Hepatocyte (in vitro differentiated cells): ENCODE results near the gene CIZ1. TPM values are rescaled to one million over a fixed set of nuclear protein-coding genes. Genes with fewer than 3 reads are reported as not detected.

ENCODE experiments used
- DNase-seq: peaks from one replicate; pipeline ENCODE4 v3.0.0-alpha.2; 2016; ENCODE audit warnings: low spot score
- H2AFZ ChIP-seq: fragments of 200-600 bp; sonication (generic); 2 replicates; pipeline ENCODE4 v1.6.0; 2016; ENCODE audit warnings: antibody characterized with exemption, mild to moderate bottlenecking
- H3K27ac ChIP-seq: fragments of 200-600 bp; sonication (generic); 2 replicates; pipeline ENCODE4 v1.5.1; 2016; ENCODE audit warnings: mild to moderate bottlenecking
- H3K27me3 ChIP-seq: fragments of 200-600 bp; sonication (generic); 2 replicates; pipeline ENCODE4 v1.6.1; 2016
- H3K36me3 ChIP-seq: fragments of 200-600 bp; sonication (generic); replicated peaks from 2 replicates; pipeline ENCODE4 v1.5.1; 2016; ENCODE audit warnings: low read depth; ENCODE audit not compliant: insufficient read depth
- H3K4me1 ChIP-seq: fragments of 200-600 bp; sonication (generic); 2 replicates; pipeline ENCODE4 v1.5.1; 2016; ENCODE audit warnings: mild to moderate bottlenecking, moderate library complexity; ENCODE audit not compliant: insufficient read depth
- H3K4me2 ChIP-seq: fragments of 200-600 bp; sonication (generic); 2 replicates; pipeline ENCODE4 v1.6.0; 2016
- H3K4me3 ChIP-seq: fragments of 200-600 bp; sonication (generic); 2 replicates; pipeline ENCODE4 v1.5.1; 2016; ENCODE audit warnings: mild to moderate bottlenecking
- H3K79me2 ChIP-seq: fragments of 200-600 bp; sonication (generic); 2 replicates; pipeline ENCODE4 v1.6.0; 2017; ENCODE audit warnings: mild to moderate bottlenecking
- H3K9me2 ChIP-seq: fragments of 200-600 bp; sonication (generic); replicated peaks from 2 replicates; pipeline ENCODE4 v1.6.0; 2017; ENCODE audit warnings: mild to moderate bottlenecking; ENCODE audit not compliant: insufficient read depth
- H3K9me3 ChIP-seq: fragments of 200-600 bp; sonication (generic); 2 replicates; pipeline ENCODE4 v1.5.1; 2016; ENCODE audit warnings: low read depth, mild to moderate bottlenecking
- H4K20me1 ChIP-seq: fragments of 200-600 bp; sonication (generic); 2 replicates; pipeline ENCODE4 v1.6.0; 2016; ENCODE audit warnings: mild to moderate bottlenecking; ENCODE audit not compliant: insufficient read depth, poor library complexity, severe bottlenecking
- EZH2 ChIP-seq: fragments of 200-600 bp; sonication (generic); IDR thresholded peaks from 2 replicates; pipeline ENCODE4 v1.6.1; 2016; ENCODE audit warnings: antibody characterized with exemption, mild to moderate bottlenecking, borderline replicate concordance
- EZH2phosphoT487 ChIP-seq: fragments of 200-600 bp; sonication (generic); IDR thresholded peaks from one replicate; pipeline ENCODE4 v1.6.1; 2018; ENCODE audit warnings: antibody characterized with exemption, mild to moderate bottlenecking, low read depth, moderate library complexity; ENCODE audit not compliant: unreplicated experiment, severe bottlenecking
- WGBS: methylation state at CpG from one replicate; pipeline ENCODE4 v1.1.6; 2016; ENCODE audit warnings: low lambda C conversion rate; ENCODE audit errors: missing lambda C conversion rate; 5-methylcytosine and 5-hydroxymethylcytosine counted together
- polyA plus RNA-seq: library from polyadenylated mRNA; unstranded; fragments of >200 nt; fragmentation: Nextera tagmentation; extraction: Ambion mirVana; gene quantifications from 2 replicates; pipeline ENCODE4 v1.2.1, GENCODE V29; 2016
- total RNA-seq: library from RNA; depleted of rRNA; stranded (reverse); fragments of >200 nt; gene quantifications from 2 replicates; pipeline ENCODE4 v1.2.3, GENCODE V29; 2014
- TF ChIP-seq, protein P1 (sequence below): fragments of 200-600 bp; sonication (generic); IDR thresholded peaks from 2 replicates; pipeline ENCODE4 v1.5.1; 2016; ENCODE audit warnings: antibody characterized with exemption, mild to moderate bottlenecking; ENCODE audit not compliant: poor library complexity

The CIZ1 gene
- total and polyA plus RNA-seq, 2 experiments from 2014 or later, result 31.0 to 85.6 TPM

DNA sequence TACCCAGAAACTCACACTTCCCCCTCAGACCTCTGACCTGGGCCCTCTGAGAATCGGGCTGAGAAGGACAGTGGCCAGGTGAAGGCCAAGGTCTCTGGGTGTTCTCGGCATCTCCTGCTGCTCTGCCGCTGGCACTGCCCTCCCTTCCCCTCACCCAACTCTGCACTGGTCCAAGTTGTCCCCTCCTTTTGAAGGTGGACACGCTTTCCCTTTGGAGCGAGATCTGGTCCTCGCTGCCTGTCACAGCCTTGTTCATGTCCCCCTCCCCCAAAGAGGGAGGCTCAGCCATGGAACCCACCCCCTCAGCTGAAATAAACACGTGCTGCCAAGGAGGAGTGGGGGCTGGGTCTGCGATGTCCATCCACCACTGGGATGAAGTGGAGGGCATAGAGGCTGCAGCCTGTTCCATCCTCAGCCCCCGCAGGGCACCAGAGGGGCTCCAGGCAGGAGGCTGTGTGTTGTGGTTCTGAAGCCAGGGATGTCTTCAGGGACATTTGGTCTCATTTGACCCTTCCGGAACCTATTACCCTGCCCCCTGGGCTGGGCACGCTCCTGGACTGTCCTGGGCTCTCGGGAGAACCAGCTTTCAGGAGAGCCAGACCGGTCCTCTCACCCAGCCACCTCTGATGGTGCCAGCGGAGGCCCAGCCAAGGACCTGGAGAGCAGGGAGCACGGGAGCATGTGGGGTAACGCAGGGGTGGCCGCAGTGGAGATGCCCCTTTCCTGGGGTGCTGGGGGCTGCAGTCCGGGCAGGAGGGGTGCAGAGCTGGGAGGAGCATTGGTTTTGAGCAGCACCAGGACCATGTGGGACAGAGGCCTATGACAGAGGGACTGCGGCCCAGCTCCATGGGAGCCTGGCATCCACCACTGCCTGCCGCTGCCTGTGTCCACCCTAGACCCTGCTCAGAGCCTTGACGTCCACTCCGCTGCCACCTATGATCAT lies 46.9 kb downstream of the CIZ1 start:
- no peak overlapping the region for H3K4me2 ChIP-seq
- no peak overlapping the region for H2AFZ ChIP-seq
- no peaks in the 10 kb centered on the region for H4K20me1 ChIP-seq
- TF ChIP-seq EZH2, result no peak
- TF ChIP-seq, protein P1, sequence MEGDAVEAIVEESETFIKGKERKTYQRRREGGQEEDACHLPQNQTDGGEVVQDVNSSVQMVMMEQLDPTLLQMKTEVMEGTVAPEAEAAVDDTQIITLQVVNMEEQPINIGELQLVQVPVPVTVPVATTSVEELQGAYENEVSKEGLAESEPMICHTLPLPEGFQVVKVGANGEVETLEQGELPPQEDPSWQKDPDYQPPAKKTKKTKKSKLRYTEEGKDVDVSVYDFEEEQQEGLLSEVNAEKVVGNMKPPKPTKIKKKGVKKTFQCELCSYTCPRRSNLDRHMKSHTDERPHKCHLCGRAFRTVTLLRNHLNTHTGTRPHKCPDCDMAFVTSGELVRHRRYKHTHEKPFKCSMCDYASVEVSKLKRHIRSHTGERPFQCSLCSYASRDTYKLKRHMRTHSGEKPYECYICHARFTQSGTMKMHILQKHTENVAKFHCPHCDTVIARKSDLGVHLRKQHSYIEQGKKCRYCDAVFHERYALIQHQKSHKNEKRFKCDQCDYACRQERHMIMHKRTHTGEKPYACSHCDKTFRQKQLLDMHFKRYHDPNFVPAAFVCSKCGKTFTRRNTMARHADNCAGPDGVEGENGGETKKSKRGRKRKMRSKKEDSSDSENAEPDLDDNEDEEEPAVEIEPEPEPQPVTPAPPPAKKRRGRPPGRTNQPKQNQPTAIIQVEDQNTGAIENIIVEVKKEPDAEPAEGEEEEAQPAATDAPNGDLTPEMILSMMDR, result no peak
- no peak for TF ChIP-seq EZH2phosphoT487
- H3K36me3 ChIP-seq, result no peaks in the 10 kb centered on the region
- H3K27me3 ChIP-seq, result no peaks in the 10 kb centered on the region
- H3K9me2 ChIP-seq, result no peaks in the 10 kb centered on the region
- H3K79me2 ChIP-seq, result no peaks in the 10 kb centered on the region
- no peaks in the 10 kb centered on the region for H3K9me3 ChIP-seq
- no peak for DNase-seq
- peaks cover 10% of the 10 kb centered on the region for H3K4me1 ChIP-seq
- no peak overlapping the region for H3K27ac ChIP-seq
- 90% methylated on average over 16 of the region's 22 CpGs for WGBS
- H3K4me3 ChIP-seq, result no peak overlapping the region

DNA sequence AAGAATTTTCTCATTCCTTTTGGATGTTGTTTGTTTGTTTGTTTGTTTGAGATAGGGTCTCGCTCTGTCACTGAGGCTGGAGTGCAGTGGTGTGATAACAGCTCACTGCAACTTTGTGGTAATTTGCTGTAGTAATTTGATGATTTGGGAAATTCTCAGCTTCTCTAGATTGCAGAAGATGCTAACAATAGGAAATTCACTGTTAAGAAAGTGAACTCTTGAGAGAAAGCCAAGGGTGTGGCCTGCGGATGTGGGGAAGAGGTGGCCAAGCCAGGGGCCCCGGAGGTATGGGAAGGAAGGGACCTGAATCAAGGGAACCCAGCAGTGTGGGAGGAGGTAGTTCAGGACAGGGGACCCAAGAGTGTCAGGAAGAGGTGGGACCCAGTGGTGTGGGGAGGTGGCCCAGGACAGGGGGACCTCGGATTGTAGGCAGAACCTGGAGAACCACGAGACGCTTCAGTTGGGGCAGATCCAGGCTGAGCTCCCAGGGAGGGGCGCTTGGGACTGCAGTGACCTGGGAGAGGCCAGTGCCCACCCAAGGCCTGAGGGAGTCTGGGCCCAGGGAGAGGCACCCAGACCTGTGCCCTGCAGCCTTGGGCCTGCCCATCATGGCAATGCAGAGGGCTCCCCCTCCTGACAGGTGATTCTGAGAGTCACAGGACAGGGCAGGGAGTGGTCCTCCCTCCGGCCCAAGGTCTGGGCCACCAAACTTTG lies 47.7 kb downstream of the CIZ1 start:
- Histone ChIP-seq H3K4me3 (no peak overlapping the region), H3K9me2 (no peaks in the 10 kb centered on the region), H3K79me2 (no peaks in the 10 kb centered on the region), H3K4me1 (peaks cover 1% of the 10 kb centered on the region), H3K4me2 (no peak overlapping the region), H3K36me3 (no peaks in the 10 kb centered on the region), H2AFZ (no peak overlapping the region), H3K27me3 (no peaks in the 10 kb centered on the region), H4K20me1 (no peaks in the 10 kb centered on the region), H3K9me3 (no peaks in the 10 kb centered on the region), H3K27ac (no peak overlapping the region)
- TF ChIP-seq, protein P1, result no peak
- TF ChIP-seq EZH2, result no peak
- TF ChIP-seq EZH2phosphoT487, result no peak
- WGBS, result 90% methylated on average over 7 of the region's 8 CpGs
- no peak for DNase-seq

DNA sequence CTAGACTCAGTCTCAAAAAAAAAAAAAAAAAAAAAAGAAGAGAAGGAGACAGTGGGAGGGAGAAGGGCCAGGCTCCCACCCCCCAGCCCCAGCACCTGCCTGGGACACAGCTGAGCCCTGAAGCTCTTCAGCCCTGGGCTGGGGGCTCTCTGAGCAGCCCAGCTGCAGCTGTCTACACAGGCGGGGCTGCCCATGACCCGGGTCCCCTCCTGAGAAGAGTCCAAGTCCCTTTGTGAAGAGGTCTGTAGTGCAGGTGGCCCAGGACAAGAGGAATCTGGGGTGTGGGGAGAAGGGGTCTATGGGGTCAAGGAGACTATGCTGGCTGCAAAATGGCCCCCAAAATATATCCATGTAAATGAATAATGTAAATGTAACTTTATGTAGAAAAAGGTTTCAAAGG lies 48.8 kb downstream of the CIZ1 start:
- DNase-seq, result no peak
- no peak overlapping the region for H3K4me3 ChIP-seq
- no peak overlapping the region for H2AFZ ChIP-seq
- no peaks in the 10 kb centered on the region for H3K36me3 ChIP-seq
- H3K27me3 ChIP-seq, result no peaks in the 10 kb centered on the region
- WGBS, result 86% methylated on average over 2 of the region's 2 CpGs
- H3K9me2 ChIP-seq, result no peaks in the 10 kb centered on the region
- no peaks in the 10 kb centered on the region for H3K4me1 ChIP-seq
- H3K79me2 ChIP-seq, result no peaks in the 10 kb centered on the region
- no peak for TF ChIP-seq EZH2phosphoT487
- no peak for TF ChIP-seq EZH2
- TF ChIP-seq, protein P1, result no peak
- no peaks in the 10 kb centered on the region for H3K9me3 ChIP-seq
- no peaks in the 10 kb centered on the region for H4K20me1 ChIP-seq
- H3K27ac ChIP-seq, result no peak overlapping the region
- H3K4me2 ChIP-seq, result no peak overlapping the region
